Measurements from ENCODE around the gene RNF183. TPM values are rescaled to one million over a fixed set of nuclear protein-coding genes. Genes with fewer than 3 reads are reported as not detected.
"Not testable (repeated sequence)": the region's sequence is repeated elsewhere in the genome, so short reads cannot be mapped to it uniquely, and the experiment has no call there.

RNF183 gene
- total and polyA plus RNA-seq, 2 donors from 2014 or later, result 3.6 to 8.1 TPM

DNA sequence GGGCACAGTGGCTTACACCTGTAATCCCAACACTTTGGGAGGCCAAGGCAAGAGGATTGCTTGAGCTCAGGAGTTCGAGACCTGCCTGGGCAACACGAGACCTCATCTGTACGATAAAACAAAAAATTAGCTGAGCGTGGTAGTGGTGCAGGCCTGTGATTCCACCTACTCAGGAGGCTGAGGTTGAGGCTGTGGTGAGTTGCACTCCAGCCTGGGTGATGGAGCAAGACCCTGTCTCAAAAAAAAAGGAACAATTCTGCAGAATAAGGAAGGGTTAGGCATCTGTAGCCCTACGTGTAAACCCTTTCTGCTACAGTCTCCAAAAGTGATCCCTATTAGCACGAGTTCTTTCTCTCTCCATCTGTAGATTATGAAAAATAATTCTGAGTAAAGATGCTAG, 47.7 kb downstream of the RNF183 start:
- H3K4me3 ChIP-seq (ENCODE audit: low read length in 3 of 3), result no peak overlapping the region
- no peak for FAIRE-seq
- H3K27me3 ChIP-seq (ENCODE audit: control insufficient read depth, insufficient read depth, low read length), result no peaks in the 10 kb centered on the region
- TF ChIP-seq CTCF (IDR thresholded peaks at IDR 0.05; ENCODE audit: borderline replicate concordance, extremely low read depth, insufficient read depth), result no peak
- H3K36me3 ChIP-seq (ENCODE audit: control insufficient read depth in 2 of 3, insufficient read depth in 3 of 3, low read length in 3 of 3), result peaks cover 2 to 14% (median 14%) of the 10 kb centered on the region in 3 donors
- intact Hi-C loops (cut with DNase I), result no loop called here
- no peaks in the 10 kb centered on the region for H3K4me1 ChIP-seq (ENCODE audit: control insufficient read depth in 2 of 3, insufficient read depth in 2 of 3, low read depth in 1 of 3, low read length in 3 of 3)
- no peaks in the 10 kb centered on the region for H3K9me3 ChIP-seq (ENCODE audit: control insufficient read depth in 2 of 3, insufficient read depth in 1 of 3, low read length in 3 of 3)
- H3K9ac ChIP-seq (ENCODE audit: low read length in 3 of 3), result no peak overlapping the region
- DNase-seq, result no peak
- H3K27ac ChIP-seq (ENCODE audit: low read depth in 2 of 2, low read length in 2 of 2), result no peak overlapping the region

DNA sequence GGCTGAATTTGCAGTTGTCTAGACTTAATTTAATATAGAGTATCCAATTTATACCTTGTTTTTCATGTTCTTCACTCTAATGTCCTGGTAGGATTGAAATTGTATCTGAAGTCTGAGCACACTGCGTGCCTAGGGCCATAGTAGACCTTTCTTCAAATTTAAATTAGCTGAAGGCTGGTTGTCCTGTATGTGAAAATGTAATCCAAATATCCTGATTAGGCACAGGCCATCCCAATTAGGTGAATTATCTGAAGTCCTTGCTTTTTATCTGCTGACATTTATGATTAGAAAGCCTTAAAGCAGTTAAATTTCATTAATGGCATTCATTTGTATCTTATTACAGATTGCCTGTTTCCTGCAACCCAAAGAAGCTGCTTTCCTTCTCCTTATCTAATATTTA, 48.2 kb downstream of the RNF183 start:
- FAIRE-seq (no peak), DNase-seq (no peak)
- TF ChIP-seq CTCF (IDR thresholded peaks at IDR 0.05; ENCODE audit: borderline replicate concordance, extremely low read depth, insufficient read depth), result no peak
- Histone ChIP-seq H3K9ac (ENCODE audit: low read length in 3 of 3) (no peak overlapping the region), H3K4me1 (ENCODE audit: control insufficient read depth in 2 of 3, insufficient read depth in 2 of 3, low read depth in 1 of 3, low read length in 3 of 3) (no peaks in the 10 kb centered on the region), H3K4me3 (ENCODE audit: low read length in 3 of 3) (no peak overlapping the region), H3K9me3 (ENCODE audit: control insufficient read depth in 2 of 3, insufficient read depth in 1 of 3, low read length in 3 of 3) (no peaks in the 10 kb centered on the region), H3K36me3 (ENCODE audit: control insufficient read depth in 2 of 3, insufficient read depth in 3 of 3, low read length in 3 of 3) (peaks cover 2 to 10% (median 10%) of the 10 kb centered on the region in 3 donors), H3K27me3 (ENCODE audit: control insufficient read depth, insufficient read depth, low read length) (no peaks in the 10 kb centered on the region), H3K27ac (ENCODE audit: low read depth in 2 of 2, low read length in 2 of 2) (no peak overlapping the region)
- intact Hi-C loops (cut with DNase I), result no loop called here

GRCh38 chr9:113250807-113251206, 52.4 kb downstream of the RNF183 start:
- no peak overlapping the region for H3K9ac ChIP-seq (ENCODE audit: low read length in 3 of 3)
- intact Hi-C loops (cut with DNase I), result no loop called here
- H3K27me3 ChIP-seq (ENCODE audit: control insufficient read depth, insufficient read depth, low read length), result no peaks in the 10 kb centered on the region
- no peak overlapping the region for H3K4me3 ChIP-seq (ENCODE audit: low read length in 3 of 3)
- FAIRE-seq (no peak), DNase-seq (no peak)
- H3K4me1 ChIP-seq (ENCODE audit: control insufficient read depth in 2 of 3, insufficient read depth in 2 of 3, low read depth in 1 of 3, low read length in 3 of 3), result no peaks in the 10 kb centered on the region
- no peak for TF ChIP-seq CTCF (IDR thresholded peaks at IDR 0.05; ENCODE audit: borderline replicate concordance, extremely low read depth, insufficient read depth)
- no peaks in the 10 kb centered on the region for H3K36me3 ChIP-seq (ENCODE audit: control insufficient read depth in 2 of 3, insufficient read depth in 3 of 3, low read length in 3 of 3)
- no peak overlapping the region for H3K27ac ChIP-seq (ENCODE audit: low read depth in 2 of 2, low read length in 2 of 2)
- no peaks in the 10 kb centered on the region for H3K9me3 ChIP-seq (ENCODE audit: control insufficient read depth in 2 of 3, insufficient read depth in 1 of 3, low read length in 3 of 3)

DNA sequence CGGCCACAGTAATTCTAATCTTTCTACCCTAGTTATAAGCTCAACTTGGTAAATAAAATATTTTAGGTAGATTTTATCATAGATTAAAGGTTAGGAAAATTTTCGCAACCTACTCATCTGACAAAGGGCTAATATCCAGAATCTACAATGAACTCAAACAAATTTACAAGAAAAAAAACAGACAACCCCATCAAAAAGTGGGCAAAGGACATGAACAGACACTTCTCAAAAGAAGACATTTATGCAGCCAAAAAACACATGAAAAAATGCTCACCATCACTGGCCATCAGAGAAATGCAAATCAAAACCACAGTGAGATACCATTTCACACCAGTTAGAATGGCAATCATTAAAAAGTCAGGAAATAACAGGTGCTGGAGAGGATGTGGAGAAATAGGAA, 53.5 kb downstream of the RNF183 start:
- H3K27me3 ChIP-seq (ENCODE audit: control insufficient read depth, insufficient read depth, low read length); H3K36me3 ChIP-seq (ENCODE audit: control insufficient read depth in 2 of 3, insufficient read depth in 3 of 3, low read length in 3 of 3); H3K27ac ChIP-seq (ENCODE audit: low read depth in 2 of 2, low read length in 2 of 2); intact Hi-C loops (cut with DNase I); H3K4me3 ChIP-seq (ENCODE audit: low read length in 3 of 3); H3K9me3 ChIP-seq (ENCODE audit: control insufficient read depth in 2 of 3, insufficient read depth in 1 of 3, low read length in 3 of 3); H3K4me1 ChIP-seq (ENCODE audit: control insufficient read depth in 2 of 3, insufficient read depth in 2 of 3, low read depth in 1 of 3, low read length in 3 of 3); FAIRE-seq; H3K9ac ChIP-seq (ENCODE audit: low read length in 3 of 3); DNase-seq: not testable (repeated sequence)

All from kidney (tissue), 14 donors.